GM12874 (cell line): ENCODE data around the gene ARID3A.

Source experiments
- CTCF ChIP-seq: IDR thresholded peaks from 2 replicates; pipeline ENCODE4 v1.5.1; 2011; ENCODE audit warnings: low read depth, mild to moderate bottlenecking, control low read depth, low read length, moderate library complexity; ENCODE audit not compliant: insufficient read depth

The ARID3A gene

GRCh38 chr19:940591-941291 is 14.9 kb downstream of the ARID3A start:
- 0 out of 2 replicates have a peak, but pooled peaks have one; percentile 10 for TF ChIP-seq CTCF

GRCh38 chr19:941292-942132 is 15.7 kb downstream of the ARID3A start:
- TF ChIP-seq CTCF, result no peak

- no peak for TF ChIP-seq CTCF
Measured at GRCh38 chr19:942133-942645, 16.4 kb downstream of the ARID3A start.

GRCh38 chr19:943551-944170 is 17.8 kb downstream of the ARID3A start:
- TF ChIP-seq CTCF, result no peak

GRCh38 chr19:944171-944567 is 18.3 kb downstream of the ARID3A start:
- TF ChIP-seq CTCF, result no peak

GRCh38 chr19:944663-945241 is 18.9 kb downstream of the ARID3A start:
- no peak for TF ChIP-seq CTCF
